HG02885 (cell line): ENCODE results near the gene MZT2B.
"Not testable (repeated sequence)": the region's sequence is repeated elsewhere in the genome, so short reads cannot be mapped to it uniquely, and the experiment has no call there.

ENCODE experiments used
- ATAC-seq: cut with Tn5 transposase; IDR thresholded peaks from one replicate; pipeline ENCODE4 v1.9.1; 2021; ENCODE audit warnings: mild to moderate bottlenecking; ENCODE audit not compliant: unreplicated experiment, poor library complexity

The MZT2B gene

GRCh38 chr2:130152136-130152815, 29.8 kb upstream of the MZT2B start:
- ATAC-seq: not testable (repeated sequence)

GRCh38 chr2:130152816-130153595, 29.1 kb upstream of the MZT2B start:
- ATAC-seq: no peak

GRCh38 chr2:130153721-130154422, 28.2 kb upstream of the MZT2B start:
- not testable (repeated sequence) for ATAC-seq

GRCh38 chr2:130154423-130154770, 27.7 kb upstream of the MZT2B start:
- not testable (repeated sequence) for ATAC-seq

- no peak for ATAC-seq
Observed at GRCh38 chr2:130154773-130155765, 27.0 kb upstream of the MZT2B start.

- ATAC-seq: not testable (repeated sequence)
Observed at GRCh38 chr2:130155956-130156623, 26.0 kb upstream of the MZT2B start.

GRCh38 chr2:130156624-130157004, 25.4 kb upstream of the MZT2B start:
- ATAC-seq: no peak

GRCh38 chr2:130157354-130157753, 24.7 kb upstream of the MZT2B start:
- peak; percentile 28 for ATAC-seq

- peak; percentile 85 for ATAC-seq
Observed at GRCh38 chr2:130157825-130158514, 24.1 kb upstream of the MZT2B start.

GRCh38 chr2:130158631-130159030, 23.4 kb upstream of the MZT2B start:
- ATAC-seq: no peak

GRCh38 chr2:130159376-130159775, 22.7 kb upstream of the MZT2B start:
- not testable (repeated sequence) for ATAC-seq

GRCh38 chr2:130160131-130160530, 21.9 kb upstream of the MZT2B start:
- ATAC-seq: no peak

GRCh38 chr2:130160838-130161705, 21.0 kb upstream of the MZT2B start:
- ATAC-seq: not testable (repeated sequence)

GRCh38 chr2:130162486-130162885, 19.6 kb upstream of the MZT2B start:
- not testable (repeated sequence) for ATAC-seq

GRCh38 chr2:130162968-130163367, 19.1 kb upstream of the MZT2B start:
- no peak for ATAC-seq

- ATAC-seq: no peak
Observed at GRCh38 chr2:130165293-130166016, 16.6 kb upstream of the MZT2B start.

GRCh38 chr2:130166611-130167010, 15.5 kb upstream of the MZT2B start:
- ATAC-seq: not testable (repeated sequence)
